ENCODE results near the gene DBT.

Gene DBT

DNA sequence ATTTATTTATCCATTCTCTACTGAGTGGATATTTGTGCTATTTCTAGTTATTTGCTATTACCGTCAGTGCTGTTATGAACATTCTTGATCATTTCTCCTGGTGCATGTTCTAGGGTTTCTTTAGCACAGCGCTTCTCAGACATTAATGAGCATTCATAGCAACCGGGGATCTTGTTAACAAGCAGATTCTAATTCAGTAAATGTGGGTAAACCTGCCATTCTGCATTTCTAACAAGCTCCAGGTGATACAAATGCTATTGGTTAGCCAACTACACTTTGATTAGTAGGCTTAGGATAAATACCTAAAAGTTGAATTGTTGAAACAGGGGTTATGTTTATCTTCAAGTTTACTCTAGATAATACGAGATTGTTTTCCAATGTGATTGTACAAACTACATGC, 3.3 kb upstream of the DBT start:
- DNase-seq (ENCODE audit: extremely low spot score), result no peak
- POLR2A ChIA-PET, result interaction anchor here (1.1 kb wide), 1 partner anchor 12 kb away, joined by 3 read pairs; no protein-coding TSS in a partner anchor
- TF ChIP-seq SUZ12 (IDR thresholded peaks at IDR 0.05), result no peak
- TF ChIP-seq HDGF (IDR thresholded peaks at IDR 0.05; ENCODE audit: borderline replicate concordance), result no peak
- no peak for TF ChIP-seq L3MBTL2 (conservative IDR thresholded peaks at IDR 0.05)
- no peak for TF ChIP-seq LEF1 (IDR thresholded peaks at IDR 0.05; ENCODE audit: borderline replicate concordance)
- no peak for TF ChIP-seq ELF4 (IDR thresholded peaks at IDR 0.05)
- no peak for TF ChIP-seq SP1 (IDR thresholded peaks at IDR 0.05)
- no peak for TF ChIP-seq ZNF384 (IDR thresholded peaks at IDR 0.05)
- no peak for TF ChIP-seq FOXM1 (IDR thresholded peaks at IDR 0.05; ENCODE audit: borderline replicate concordance)
- TF ChIP-seq CTBP1 (IDR thresholded peaks at IDR 0.05; ENCODE audit: borderline replicate concordance), result no peak
- TF ChIP-seq NFRKB (IDR thresholded peaks at IDR 0.05), result no peak
- no peak for TF ChIP-seq FOXK2 (IDR thresholded peaks at IDR 0.05)
- TF ChIP-seq, protein P1, sequence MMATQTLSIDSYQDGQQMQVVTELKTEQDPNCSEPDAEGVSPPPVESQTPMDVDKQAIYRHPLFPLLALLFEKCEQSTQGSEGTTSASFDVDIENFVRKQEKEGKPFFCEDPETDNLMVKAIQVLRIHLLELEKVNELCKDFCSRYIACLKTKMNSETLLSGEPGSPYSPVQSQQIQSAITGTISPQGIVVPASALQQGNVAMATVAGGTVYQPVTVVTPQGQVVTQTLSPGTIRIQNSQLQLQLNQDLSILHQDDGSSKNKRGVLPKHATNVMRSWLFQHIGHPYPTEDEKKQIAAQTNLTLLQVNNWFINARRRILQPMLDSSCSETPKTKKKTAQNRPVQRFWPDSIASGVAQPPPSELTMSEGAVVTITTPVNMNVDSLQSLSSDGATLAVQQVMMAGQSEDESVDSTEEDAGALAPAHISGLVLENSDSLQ (IDR thresholded peaks at IDR 0.05), result no peak
- no peak for TF ChIP-seq FOXA1 (IDR thresholded peaks at IDR 0.05)
- TF ChIP-seq ARNT (IDR thresholded peaks at IDR 0.05), result no peak
- TF ChIP-seq TARDBP (IDR thresholded peaks at IDR 0.05), result no peak
- CTCF ChIA-PET, result no interaction called here

DNA sequence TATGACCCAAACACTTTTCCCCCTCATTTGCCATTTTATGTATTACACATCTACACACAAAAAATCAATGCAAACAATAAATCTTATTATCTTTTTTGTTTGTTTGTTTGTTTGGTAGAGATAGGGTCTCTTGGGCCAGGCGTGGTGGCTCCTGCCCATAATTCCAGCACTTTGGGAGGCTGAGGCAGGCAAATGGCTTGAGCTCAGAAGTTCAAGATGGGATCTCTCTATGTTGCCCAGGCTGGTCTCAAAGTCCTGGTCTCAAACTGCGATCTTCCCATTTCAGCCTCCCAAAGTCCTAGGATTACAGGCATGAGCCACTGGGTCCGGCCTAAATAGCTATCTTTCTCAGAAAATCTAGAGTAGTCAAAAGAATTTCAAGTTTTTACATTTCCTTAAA, 1.2 kb upstream of the DBT start:
- no peak for DNase-seq (ENCODE audit: extremely low spot score)
- CTCF ChIA-PET, result interaction anchor here (1.4 kb wide), 1 partner anchor 15 kb away, joined by 3 read pairs; the partner anchor contains the start of gene RTCA
- POLR2A ChIA-PET, result interaction anchor here (2.0 kb wide), 1 partner anchor 16 kb away, joined by 23 read pairs; the partner anchor contains the start of gene RTCA
- TF ChIP-seq L3MBTL2 (conservative IDR thresholded peaks at IDR 0.05) (no peak), NFRKB (IDR thresholded peaks at IDR 0.05) (no peak), HDGF (IDR thresholded peaks at IDR 0.05; ENCODE audit: borderline replicate concordance) (no peak), FOXK2 (IDR thresholded peaks at IDR 0.05) (no peak), SUZ12 (IDR thresholded peaks at IDR 0.05) (no peak), ELF4 (IDR thresholded peaks at IDR 0.05) (no peak), FOXM1 (IDR thresholded peaks at IDR 0.05; ENCODE audit: borderline replicate concordance) (no peak), SP1 (IDR thresholded peaks at IDR 0.05) (no peak), ARNT (IDR thresholded peaks at IDR 0.05) (no peak), LEF1 (IDR thresholded peaks at IDR 0.05; ENCODE audit: borderline replicate concordance) (no peak), BHLHE40 (IDR thresholded peaks at IDR 0.05; ENCODE audit: borderline replicate concordance) (no peak), TARDBP (IDR thresholded peaks at IDR 0.05) (no peak), ZNF384 (IDR thresholded peaks at IDR 0.05) (no peak), FOXA1 (IDR thresholded peaks at IDR 0.05) (no peak), CTBP1 (IDR thresholded peaks at IDR 0.05; ENCODE audit: borderline replicate concordance) (no peak)
- TF ChIP-seq, protein P1 (IDR thresholded peaks at IDR 0.05), result no peak

DNA sequence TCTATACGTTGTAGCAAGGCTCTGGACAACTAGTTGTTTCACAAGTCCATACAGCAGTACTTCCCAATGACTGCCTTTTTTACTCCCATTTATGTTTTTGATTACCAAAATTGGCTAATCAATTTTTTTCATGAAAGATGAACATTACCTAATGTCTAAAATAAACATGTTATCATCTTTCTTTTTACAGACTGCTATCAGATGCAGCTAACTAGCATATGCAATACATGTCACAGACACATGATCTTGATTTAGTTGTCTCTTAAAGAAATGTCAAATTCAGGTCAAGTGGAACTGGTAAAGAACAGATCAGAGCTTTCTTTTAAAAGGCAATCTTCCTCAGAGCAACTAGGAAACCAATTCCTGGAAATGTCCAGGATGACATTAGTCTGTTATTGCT, 630 bp upstream of the DBT start:
- TF ChIP-seq, protein P1 (IDR thresholded peaks at IDR 0.05), result peak; percentile 68
- TF ChIP-seq NFRKB (IDR thresholded peaks at IDR 0.05) (no peak), ELF4 (IDR thresholded peaks at IDR 0.05) (no peak), LEF1 (IDR thresholded peaks at IDR 0.05; ENCODE audit: borderline replicate concordance) (no peak)
- DNase-seq (ENCODE audit: extremely low spot score), result no peak
- ChIA-PET POLR2A (interaction anchor here (0.7 to 2.0 kb wide), 6 partner anchors 16 to 189 kb away, joined by 3 to 23 read pairs (median 4); partner anchors contain the start of genes CDC14A and RTCA), CTCF (interaction anchor here (0.5 to 1.4 kb wide), 3 partner anchors 16 to 207 kb away, joined by 3 to 4 read pairs (median 4); partner anchors contain the start of gene RTCA)

DNA sequence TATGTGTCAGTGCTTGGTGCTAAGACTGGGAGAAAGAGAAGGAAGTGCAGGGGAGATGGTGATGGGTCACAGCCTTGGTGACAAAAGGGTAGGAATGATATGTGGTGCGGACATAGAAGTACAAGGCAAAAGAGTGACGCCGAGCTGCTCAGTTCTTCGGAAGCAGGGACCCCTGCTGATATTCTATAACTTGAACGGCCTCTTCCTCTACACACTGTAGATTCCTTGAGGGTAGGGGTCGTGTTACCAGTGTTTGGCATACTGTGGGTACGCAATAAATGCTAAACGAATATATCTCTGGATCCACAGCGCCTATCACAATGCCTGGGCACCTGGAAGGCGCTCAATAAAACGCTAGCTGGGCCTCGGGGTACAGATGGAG, 488 bp downstream of the DBT start:
- ChIA-PET CTCF (no interaction called here), POLR2A (interaction anchor here (0.5 to 2.0 kb wide), 7 partner anchors 17 to 190 kb away, joined by 3 to 23 read pairs (median 4); partner anchors contain the start of genes CDC14A and RTCA)
- DNase-seq (ENCODE audit: extremely low spot score), result peak; percentile 32
- TF ChIP-seq TARDBP (IDR thresholded peaks at IDR 0.05) (no peak), ARNT (IDR thresholded peaks at IDR 0.05) (no peak), HDGF (IDR thresholded peaks at IDR 0.05; ENCODE audit: borderline replicate concordance) (no peak), SP1 (IDR thresholded peaks at IDR 0.05) (no peak), NFRKB (IDR thresholded peaks at IDR 0.05) (no peak), ZNF384 (IDR thresholded peaks at IDR 0.05) (no peak), BHLHE40 (IDR thresholded peaks at IDR 0.05; ENCODE audit: borderline replicate concordance) (no peak), FOXM1 (IDR thresholded peaks at IDR 0.05; ENCODE audit: borderline replicate concordance) (no peak), CTBP1 (IDR thresholded peaks at IDR 0.05; ENCODE audit: borderline replicate concordance) (no peak), ELF4 (IDR thresholded peaks at IDR 0.05) (no peak), FOXK2 (IDR thresholded peaks at IDR 0.05) (no peak), LEF1 (IDR thresholded peaks at IDR 0.05; ENCODE audit: borderline replicate concordance) (no peak), SUZ12 (IDR thresholded peaks at IDR 0.05) (no peak)

DNA sequence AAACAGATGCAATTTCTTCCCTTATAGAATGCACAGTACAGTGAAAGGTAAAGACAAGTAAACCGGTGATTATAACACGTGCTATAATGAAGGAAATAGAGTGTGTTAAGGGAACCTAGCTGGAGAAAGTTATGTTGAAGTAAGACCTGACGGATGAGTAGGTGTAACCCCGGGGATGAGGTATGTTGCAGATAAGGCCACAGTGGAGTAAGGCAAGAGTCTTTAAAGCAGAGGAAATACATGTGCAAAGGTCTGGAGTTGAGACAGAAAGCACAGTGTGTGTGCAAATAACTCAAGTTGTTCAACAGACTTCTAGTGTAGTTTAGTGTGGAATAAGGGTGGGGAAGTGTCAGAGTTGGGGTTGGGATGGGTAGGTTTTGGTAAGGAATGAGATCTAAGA, 2.9 kb downstream of the DBT start:
- DNase-seq (ENCODE audit: extremely low spot score), result no peak
- ChIA-PET POLR2A (interaction anchor here (1.3 kb wide), 1 partner anchor 105 kb away, joined by 3 read pairs; the partner anchor contains the start of gene CDC14A), CTCF (no interaction called here)
- no peak for TF ChIP-seq L3MBTL2 (conservative IDR thresholded peaks at IDR 0.05)
- no peak for TF ChIP-seq FOXM1 (IDR thresholded peaks at IDR 0.05; ENCODE audit: borderline replicate concordance)
- no peak for TF ChIP-seq NFRKB (IDR thresholded peaks at IDR 0.05)
- no peak for TF ChIP-seq BHLHE40 (IDR thresholded peaks at IDR 0.05; ENCODE audit: borderline replicate concordance)
- TF ChIP-seq FOXA1 (IDR thresholded peaks at IDR 0.05), result no peak
- no peak for TF ChIP-seq ARNT (IDR thresholded peaks at IDR 0.05)
- no peak for TF ChIP-seq FOXK2 (IDR thresholded peaks at IDR 0.05)
- TF ChIP-seq SP1 (IDR thresholded peaks at IDR 0.05), result no peak
- no peak for TF ChIP-seq TARDBP (IDR thresholded peaks at IDR 0.05)
- no peak for TF ChIP-seq CTBP1 (IDR thresholded peaks at IDR 0.05; ENCODE audit: borderline replicate concordance)
- TF ChIP-seq ZNF384 (IDR thresholded peaks at IDR 0.05), result no peak
- TF ChIP-seq ELF4 (IDR thresholded peaks at IDR 0.05), result no peak
- no peak for TF ChIP-seq HDGF (IDR thresholded peaks at IDR 0.05; ENCODE audit: borderline replicate concordance)
- no peak for TF ChIP-seq SUZ12 (IDR thresholded peaks at IDR 0.05)
- TF ChIP-seq, protein P1 (IDR thresholded peaks at IDR 0.05), result no peak
- TF ChIP-seq LEF1 (IDR thresholded peaks at IDR 0.05; ENCODE audit: borderline replicate concordance), result no peak

All from HEK293T (cell line).